AG09319 (cell line): ENCODE results near the gene MYRFL.

ENCODE experiments used
- DNase-seq: peaks from one replicate; pipeline ENCODE4 v3.0.0-alpha.2; 2010; ENCODE audit warnings: low read depth; ENCODE audit errors: extremely low read depth
- TF ChIP-seq, protein P1 (sequence below): IDR thresholded peaks from 2 replicates; pipeline ENCODE4 v1.5.1; 2011; ENCODE audit warnings: low read depth, mild to moderate bottlenecking, inconsistent platforms, low read length, moderate library complexity

Gene MYRFL

DNA sequence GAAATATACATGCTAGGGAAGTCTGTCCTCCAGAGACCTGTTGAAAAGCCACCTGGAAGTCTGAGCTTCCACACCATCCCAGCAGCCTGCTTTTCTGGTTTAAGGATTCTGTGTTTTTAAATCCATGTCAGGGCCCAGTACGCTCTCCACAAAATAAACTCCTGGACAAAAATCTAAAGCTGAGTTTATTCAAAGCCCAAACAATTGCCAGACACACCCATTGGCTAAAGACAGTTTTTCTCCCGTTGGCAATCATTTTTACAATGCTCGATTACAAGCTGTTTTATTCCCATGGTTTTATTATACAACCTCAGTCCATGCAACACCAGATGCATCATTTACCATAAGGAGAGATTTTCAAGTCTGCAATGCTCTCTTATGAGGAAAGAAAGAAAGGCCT, 94.5 kb downstream of the MYRFL start:
- DNase-seq = no peak
- TF ChIP-seq, protein P1, sequence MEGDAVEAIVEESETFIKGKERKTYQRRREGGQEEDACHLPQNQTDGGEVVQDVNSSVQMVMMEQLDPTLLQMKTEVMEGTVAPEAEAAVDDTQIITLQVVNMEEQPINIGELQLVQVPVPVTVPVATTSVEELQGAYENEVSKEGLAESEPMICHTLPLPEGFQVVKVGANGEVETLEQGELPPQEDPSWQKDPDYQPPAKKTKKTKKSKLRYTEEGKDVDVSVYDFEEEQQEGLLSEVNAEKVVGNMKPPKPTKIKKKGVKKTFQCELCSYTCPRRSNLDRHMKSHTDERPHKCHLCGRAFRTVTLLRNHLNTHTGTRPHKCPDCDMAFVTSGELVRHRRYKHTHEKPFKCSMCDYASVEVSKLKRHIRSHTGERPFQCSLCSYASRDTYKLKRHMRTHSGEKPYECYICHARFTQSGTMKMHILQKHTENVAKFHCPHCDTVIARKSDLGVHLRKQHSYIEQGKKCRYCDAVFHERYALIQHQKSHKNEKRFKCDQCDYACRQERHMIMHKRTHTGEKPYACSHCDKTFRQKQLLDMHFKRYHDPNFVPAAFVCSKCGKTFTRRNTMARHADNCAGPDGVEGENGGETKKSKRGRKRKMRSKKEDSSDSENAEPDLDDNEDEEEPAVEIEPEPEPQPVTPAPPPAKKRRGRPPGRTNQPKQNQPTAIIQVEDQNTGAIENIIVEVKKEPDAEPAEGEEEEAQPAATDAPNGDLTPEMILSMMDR = no peak

DNA sequence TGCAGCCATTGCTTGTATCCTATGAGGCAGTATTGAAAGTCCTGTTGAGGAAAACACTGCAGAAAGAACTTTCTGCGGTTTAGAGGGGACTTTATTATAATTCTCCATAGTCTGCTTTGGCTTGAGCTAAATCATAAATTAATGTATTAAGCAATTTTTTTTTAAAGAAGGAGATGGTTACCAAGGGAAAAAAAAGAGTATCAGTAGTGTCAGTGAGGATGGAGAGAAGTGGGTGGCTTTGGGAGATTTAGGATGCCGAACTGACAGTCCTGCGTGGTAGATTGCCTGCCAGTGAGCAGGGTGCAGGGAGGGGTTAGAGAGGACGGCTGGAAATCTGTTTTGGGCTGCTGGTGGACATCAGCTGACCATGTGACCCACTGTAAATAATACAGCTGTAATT, 96.8 kb downstream of the MYRFL start:
- no peak for DNase-seq
- TF ChIP-seq, protein P1 = no peak

DNA sequence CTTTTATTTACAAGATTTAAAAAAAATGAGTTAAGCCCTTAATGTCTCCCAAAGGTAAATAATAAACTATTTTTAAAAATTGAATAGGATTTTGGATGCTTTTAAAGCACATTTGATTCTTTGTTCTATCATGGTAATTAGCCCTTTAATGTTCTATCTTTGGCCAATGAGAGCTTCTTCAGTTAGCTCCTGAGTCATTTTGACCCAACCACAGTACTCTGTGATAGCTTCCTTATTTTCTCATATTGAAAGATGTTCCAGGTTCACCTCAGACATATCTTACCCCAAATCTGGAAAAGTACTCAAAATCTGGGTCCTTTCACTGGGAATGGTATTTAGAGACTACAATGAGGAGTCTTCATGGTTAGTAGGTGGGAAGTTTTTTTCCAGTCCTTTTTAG, 98.0 kb downstream of the MYRFL start:
- TF ChIP-seq, protein P1 = no peak
- no peak for DNase-seq

GRCh38 chr12:69925291-69925690, 100.3 kb downstream of the MYRFL start:
- no peak for DNase-seq
- TF ChIP-seq, protein P1 = no peak

DNA sequence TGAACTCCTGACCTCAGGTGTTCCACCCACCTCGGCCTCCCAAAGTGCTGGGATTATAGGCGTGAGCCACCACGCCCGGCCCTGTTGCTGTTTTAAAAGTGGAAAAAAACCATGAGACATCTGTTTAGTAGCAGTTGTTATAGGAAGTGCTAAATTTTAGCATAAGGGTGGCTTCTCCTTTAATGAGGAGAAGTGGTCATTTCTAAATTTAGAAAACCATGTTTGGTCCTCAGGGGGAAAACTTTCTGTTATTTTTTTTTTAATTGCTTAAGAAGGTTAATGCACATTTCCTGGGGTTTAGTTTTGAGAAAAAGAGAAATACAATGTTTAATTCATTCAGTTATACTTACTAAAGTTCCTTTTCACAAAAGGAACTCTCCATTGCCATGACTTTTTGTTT, 102.1 kb downstream of the MYRFL start:
- TF ChIP-seq, protein P1 = no peak
- DNase-seq = no peak

DNA sequence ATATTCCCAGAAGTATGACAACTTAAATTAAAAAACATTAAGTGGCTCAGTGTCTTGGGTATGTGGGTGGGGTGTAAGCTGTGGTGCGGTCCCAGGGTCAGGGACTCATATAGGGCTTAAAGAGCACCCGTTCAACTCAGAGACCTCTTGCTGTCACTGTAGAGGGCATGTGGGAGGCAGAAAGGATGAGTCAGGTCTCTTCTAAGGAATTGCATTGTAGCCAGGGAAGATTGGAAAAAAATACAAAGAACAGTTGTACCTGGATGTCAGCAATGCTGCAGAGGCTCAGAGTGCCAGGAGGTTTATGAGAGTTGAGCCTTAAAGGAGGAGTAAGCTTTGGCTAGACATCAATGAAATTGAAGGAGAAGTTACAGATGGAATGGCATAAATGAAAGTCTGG, 104.1 kb downstream of the MYRFL start:
- TF ChIP-seq, protein P1 = no peak
- DNase-seq = no peak

DNA sequence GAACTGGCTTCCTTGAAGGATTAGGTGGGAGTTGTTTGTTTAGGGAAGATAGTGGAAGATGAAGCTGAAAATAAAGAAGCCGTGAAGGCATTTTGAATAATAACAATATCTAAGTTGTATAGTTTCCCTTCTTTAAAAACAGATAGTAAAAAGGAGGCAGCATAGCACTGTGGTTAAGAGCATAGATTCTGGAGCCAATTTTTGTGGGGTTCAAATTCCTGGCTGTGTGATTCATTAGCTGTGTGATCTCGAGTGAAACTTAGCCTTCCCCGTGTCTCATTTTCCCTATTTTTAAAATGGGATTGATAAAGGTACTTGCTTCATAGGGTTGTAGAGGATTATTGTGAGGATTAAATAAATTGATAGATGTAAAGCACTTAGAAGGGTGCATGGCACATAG, 104.5 kb downstream of the MYRFL start:
- no peak for DNase-seq
- TF ChIP-seq, protein P1 = no peak

DNA sequence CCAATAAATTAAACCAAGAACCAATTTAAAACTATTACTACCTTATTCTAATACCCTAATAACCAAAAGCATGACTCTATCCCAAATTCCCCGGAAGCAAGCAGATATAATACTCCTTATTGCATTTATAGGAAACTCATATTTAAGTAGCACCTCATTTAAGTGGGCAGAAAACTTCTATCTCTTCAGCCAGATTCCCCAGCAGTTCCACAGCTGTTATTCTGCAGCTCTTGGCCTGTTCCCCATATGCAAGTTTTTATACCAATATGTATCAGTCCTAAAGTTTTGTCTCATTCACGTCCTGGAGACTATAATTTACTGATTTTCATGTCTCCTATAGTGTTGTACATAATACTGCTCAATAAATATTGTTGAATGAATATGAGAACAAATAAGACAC, 106.5 kb downstream of the MYRFL start:
- TF ChIP-seq, protein P1 = no peak
- no peak for DNase-seq
